Kidney (tissue), 14 donors: ENCODE data around the gene GFI1. TPM values are rescaled to one million over a fixed set of nuclear protein-coding genes. Genes with fewer than 3 reads are reported as not detected.

Source experiments
- DNase-seq, 5 donors: peaks; one replicate each; pipeline ENCODE4 v3.0.0-alpha.2; 2013 to 2020
- FAIRE-seq: peaks from 2 replicates; lab custom pipeline; 2012; peaks lifted over from hg19 to GRCh38; lab: Jason Lieb, UNC
- H3K27ac ChIP-seq, 2 donors: one replicate each; pipeline ENCODE4 v1.7.0; 2013; ENCODE audit warnings: low read depth in 2 of 2, low read length in 2 of 2, inconsistent platforms in 1 of 2
- H3K27me3 ChIP-seq: one replicate; pipeline ENCODE4 v1.7.1; 2013; ENCODE audit warnings: low read length, inconsistent platforms; ENCODE audit not compliant: control insufficient read depth, insufficient read depth
- H3K36me3 ChIP-seq, 3 donors: one replicate each; pipeline versions ENCODE4 v1.7.0 to v1.7.1; 2013; ENCODE audit warnings: low read length in 3 of 3, control low read depth in 1 of 3, inconsistent platforms in 1 of 3; ENCODE audit not compliant: insufficient read depth in 3 of 3, control insufficient read depth in 2 of 3
- H3K4me1 ChIP-seq, 3 donors: one replicate each; pipeline versions ENCODE4 v1.7.0 to v1.7.1; 2013; ENCODE audit warnings: low read length in 3 of 3, inconsistent platforms in 1 of 3, low read depth in 1 of 3; ENCODE audit not compliant: control insufficient read depth in 2 of 3, insufficient read depth in 2 of 3
- H3K4me3 ChIP-seq, 3 donors: one replicate each; pipeline versions ENCODE4 v1.7.0 to v1.8.1; 2013; ENCODE audit warnings: low read length in 3 of 3, control low read depth in 1 of 3, inconsistent platforms in 1 of 3
- H3K9ac ChIP-seq, 3 donors: one replicate each; pipeline versions ENCODE4 v1.7.0 to v1.7.1; 2013; ENCODE audit warnings: low read length in 3 of 3, control low read depth in 1 of 3, inconsistent platforms in 1 of 3
- H3K9me3 ChIP-seq, 3 donors: one replicate each; pipeline versions ENCODE4 v1.7.0 to v1.7.1; 2013; ENCODE audit warnings: low read length in 3 of 3, control low read depth in 1 of 3, inconsistent platforms in 1 of 3; ENCODE audit not compliant: control insufficient read depth in 2 of 3, insufficient read depth in 1 of 3
- intact Hi-C: fragments of 100-400 bp; cut with DNase I; formaldehyde crosslinking; loops from one replicate; pipeline ENCODE4 v1.11.1; 2022
- polyA plus RNA-seq: library from polyadenylated mRNA; stranded (reverse); fragments of 350-450 nt; fragmentation: Illumina TruSeq; extraction: RNeasy Lipid Tissue Mini Kit (QIAGEN cat#74804); gene quantifications from one replicate; pipeline ENCODE4 v1.2.3, GENCODE V29; 2014; ENCODE audit warnings: low read depth, low replicate concordance; ENCODE audit not compliant: insufficient read depth
- total RNA-seq: library from RNA; stranded (reverse); fragmentation: NEBNext Ultra II Directional; extraction: Animal tissue kit (Norgen Biotek cat#: 25700); gene quantifications from one replicate; pipeline ENCODE4 v1.2.1, GENCODE V29; 2021
- TF ChIP-seq, protein P1 (sequence below): IDR thresholded peaks from 3 replicates; pipeline ENCODE4 v1.5.1; 2012; ENCODE audit warnings: mild to moderate bottlenecking, moderate library complexity, borderline replicate concordance; ENCODE audit not compliant: insufficient read depth; ENCODE audit errors: extremely low read depth
- donor health status: control.
- donor health status: control.
- donor health status: control.
- donor health status: control.
- donor health status: control.
- donor health status: DM: yes; HTN: yes; CAD: no.
- donor health status: Normal renal cell carcinoma (clear cell type).

Gene GFI1
- total and polyA plus RNA-seq, 2 donors from 2014 or later = 0.17 to 3.8 TPM

DNA sequence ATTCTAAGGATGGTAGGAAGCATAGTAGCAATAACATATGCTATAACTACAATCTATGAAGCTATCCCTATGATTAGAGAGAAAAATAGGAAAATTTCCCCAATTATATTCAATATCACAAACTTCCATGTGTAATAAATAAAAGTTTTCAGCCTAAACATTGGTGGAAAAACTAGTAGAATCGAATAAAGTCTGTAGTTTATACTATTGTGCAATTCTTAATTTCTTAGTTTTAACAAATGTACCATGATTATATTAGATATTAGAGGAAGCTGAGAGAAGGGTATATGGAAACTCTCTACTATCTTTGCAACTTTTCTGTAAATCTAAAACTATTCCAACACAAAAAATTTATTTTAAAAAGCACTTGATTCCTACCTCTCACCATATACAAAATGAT lies 13.8 kb upstream of the GFI1 start:
- Histone ChIP-seq H3K27ac (no peak overlapping the region), H3K27me3 (no peaks in the 10 kb centered on the region), H3K36me3 (no peaks in the 10 kb centered on the region), H3K4me1 (no peaks in the 10 kb centered on the region), H3K9ac (no peak overlapping the region), H3K9me3 (no peaks in the 10 kb centered on the region), H3K4me3 (no peak overlapping the region)
- intact Hi-C loops = no loop called here
- DNase-seq (no peak), FAIRE-seq (no peak)
- TF ChIP-seq, protein P1, sequence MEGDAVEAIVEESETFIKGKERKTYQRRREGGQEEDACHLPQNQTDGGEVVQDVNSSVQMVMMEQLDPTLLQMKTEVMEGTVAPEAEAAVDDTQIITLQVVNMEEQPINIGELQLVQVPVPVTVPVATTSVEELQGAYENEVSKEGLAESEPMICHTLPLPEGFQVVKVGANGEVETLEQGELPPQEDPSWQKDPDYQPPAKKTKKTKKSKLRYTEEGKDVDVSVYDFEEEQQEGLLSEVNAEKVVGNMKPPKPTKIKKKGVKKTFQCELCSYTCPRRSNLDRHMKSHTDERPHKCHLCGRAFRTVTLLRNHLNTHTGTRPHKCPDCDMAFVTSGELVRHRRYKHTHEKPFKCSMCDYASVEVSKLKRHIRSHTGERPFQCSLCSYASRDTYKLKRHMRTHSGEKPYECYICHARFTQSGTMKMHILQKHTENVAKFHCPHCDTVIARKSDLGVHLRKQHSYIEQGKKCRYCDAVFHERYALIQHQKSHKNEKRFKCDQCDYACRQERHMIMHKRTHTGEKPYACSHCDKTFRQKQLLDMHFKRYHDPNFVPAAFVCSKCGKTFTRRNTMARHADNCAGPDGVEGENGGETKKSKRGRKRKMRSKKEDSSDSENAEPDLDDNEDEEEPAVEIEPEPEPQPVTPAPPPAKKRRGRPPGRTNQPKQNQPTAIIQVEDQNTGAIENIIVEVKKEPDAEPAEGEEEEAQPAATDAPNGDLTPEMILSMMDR = no peak

DNA sequence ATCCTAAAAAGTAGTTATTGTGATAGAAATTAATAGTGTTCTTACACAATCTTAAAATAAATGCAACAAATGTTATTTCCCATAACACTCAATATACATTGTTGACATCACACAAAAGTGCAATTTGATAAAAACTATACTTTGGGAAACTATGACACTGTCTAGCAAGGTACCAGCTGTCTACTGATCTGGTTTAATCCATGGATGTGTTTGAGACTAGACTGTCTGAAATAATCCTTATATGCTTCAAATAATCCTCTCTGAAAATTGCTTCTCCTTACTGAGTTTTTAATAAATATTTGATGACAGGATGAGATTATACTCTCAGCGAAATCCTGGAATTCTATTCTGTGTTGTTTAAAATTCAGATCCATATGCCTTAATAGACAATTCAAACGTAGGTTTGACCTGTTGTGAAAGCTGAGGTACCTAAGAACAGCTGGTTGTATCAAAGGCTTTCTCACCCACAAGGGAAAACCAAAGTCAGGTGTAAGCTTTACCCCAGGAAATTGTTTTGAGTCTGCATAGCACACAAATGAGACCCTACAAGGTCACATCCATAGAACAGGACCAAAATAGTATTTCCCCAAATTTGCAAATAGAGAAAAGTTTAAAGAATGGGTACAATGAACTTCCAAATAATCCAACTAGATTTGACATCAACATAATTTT lies 8.8 kb upstream of the GFI1 start:
- no peak for DNase-seq
- Histone ChIP-seq H3K36me3 (no peaks in the 10 kb centered on the region), H3K4me3 (no peak overlapping the region), H3K4me1 (no peaks in the 10 kb centered on the region), H3K27ac (no peak overlapping the region), H3K27me3 (peaks cover 1% of the 10 kb centered on the region), H3K9me3 (no peaks in the 10 kb centered on the region), H3K9ac (no peak overlapping the region)
- FAIRE-seq = no peak
- intact Hi-C loops = no loop called here
- TF ChIP-seq, protein P1 = no peak

- no peaks in the 10 kb centered on the region for H3K4me1 ChIP-seq
- no peak overlapping the region for H3K27ac ChIP-seq
- FAIRE-seq (no peak), DNase-seq (no peak)
- intact Hi-C loops = no loop called here
- TF ChIP-seq, protein P1 = no peak
- no peak overlapping the region for H3K9ac ChIP-seq
- no peaks in the 10 kb centered on the region for H3K36me3 ChIP-seq
- no peaks in the 10 kb centered on the region for H3K9me3 ChIP-seq
- peaks cover 3% of the 10 kb centered on the region for H3K27me3 ChIP-seq
- no peak overlapping the region for H3K4me3 ChIP-seq
Observed at GRCh38 chr1:92494485-92495141, 7.9 kb upstream of the GFI1 start.
